Naive thymus-derived CD8-positive, alpha-beta T cell (primary cell): ENCODE results near the gene DNAJB12. TPM values are rescaled to one million over a fixed set of nuclear protein-coding genes. Genes with fewer than 3 reads are reported as not detected.

Experiments used
- ATAC-seq, 2 donors: fragments of 150-1000 bp; cut with Tn5 transposase in 1 of 2; sonication (Bioruptor Pico), chemical (Tn5 transposase) in 1 of 2; 1 replicate in 1 of 2; 2 replicates in 1 of 2; pipeline ENCODE4 v1.10.0; 2021; ENCODE audit warnings: mild to moderate bottlenecking in 2 of 2, moderate library complexity in 2 of 2
- POLR2A ChIA-PET: fragments of 350-600 bp; sonication (Branson Sonifier 250); formaldehyde crosslinking; loops from one replicate; lab custom pipeline; 2021; ENCODE audit warnings: antibody characterized with exemption; lab: Charles Lee
- DNase-seq, 10 donors: peaks; one replicate each; pipeline versions ENCODE4 v3.0.0 to v3.0.0-alpha.2; 2020 to 2022
- H3K27ac Mint-ChIP-seq, 10 donors: one replicate each; pipeline ENCODE4 v1.8.0; 2020 to 2022; ENCODE audit warnings: mild to moderate bottlenecking in 10 of 10, mixed read lengths in 10 of 10, moderate library complexity in 4 of 10, inconsistent platforms in 1 of 10
- H3K27me3 Mint-ChIP-seq, 5 donors: one replicate each; pipeline ENCODE4 v1.8.0; 2021 to 2022; ENCODE audit warnings: mixed read lengths in 5 of 5
- H3K36me3 Mint-ChIP-seq, 3 donors: one replicate each; pipeline ENCODE4 v1.8.0; 2020 to 2022; ENCODE audit warnings: mixed read lengths in 3 of 3, mild to moderate bottlenecking in 2 of 3, inconsistent platforms in 1 of 3
- H3K4me1 Mint-ChIP-seq, 4 donors: one replicate each; pipeline ENCODE4 v1.8.0; 2021 to 2022; ENCODE audit warnings: mixed read lengths in 4 of 4
- H3K4me3 Mint-ChIP-seq, 10 donors: one replicate each; pipeline ENCODE4 v1.8.0; 2020 to 2022; ENCODE audit warnings: mild to moderate bottlenecking in 10 of 10, mixed read lengths in 10 of 10, moderate library complexity in 6 of 10, inconsistent platforms in 1 of 10
- H3K9me3 Mint-ChIP-seq, 9 donors: one replicate each; pipeline ENCODE4 v1.8.0; 2020 to 2022; ENCODE audit warnings: mixed read lengths in 9 of 9, mild to moderate bottlenecking in 3 of 9, inconsistent platforms in 1 of 9, moderate library complexity in 1 of 9
- polyA plus RNA-seq, 3 donors: library from polyadenylated mRNA; unstranded; fragments of 300-500 nt; fragmentation: Illumina TruSeq; gene quantifications; one replicate each; pipeline ENCODE4 v1.2.3, GENCODE V29; 2021
- total RNA-seq, 8 experiments: library from RNA in 2 of 8; stranded (reverse) in 2 of 8; gene quantifications; one replicate each; pipeline ENCODE4 v1.2.3 and lab custom pipeline; 2021 to 2026

DNAJB12 gene
- total and polyA plus RNA-seq, 5 experiments from 2014 or later: 13.1 to 27.9 (median 25.0) TPM

GRCh38 chr10:72321248-72322029 lies 33.3 kb downstream of the DNAJB12 start:
- Mint-ChIP-seq H3K9me3 (no peaks in the 10 kb centered on the region), H3K4me3 (peak overlapping the region in 7 of 10 donors; percentile 46 to 82 (median 63)), H3K27ac (peak overlapping the region; percentile 90 to 99 (median 98)), H3K36me3 (peaks cover 0 to under 1% (median 0%) of the 10 kb centered on the region in 3 donors), H3K4me1 (peaks cover 37 to 83% (median 78%) of the 10 kb centered on the region in 4 donors), H3K27me3 (no peaks in the 10 kb centered on the region)
- no peak for DNase-seq
- POLR2A ChIA-PET: interaction anchor here (0.7 to 14.0 kb wide), 21 partner anchors 10 to 263 kb away, joined by 3 to 292 read pairs (median 6); partner anchors contain the start of genes ANAPC16, ASCC1, DDIT4 and SPOCK2
- no peak for ATAC-seq

- peak overlapping the region; percentile 62 to 85 (median 78) for H3K4me3 Mint-ChIP-seq
- POLR2A ChIA-PET: interaction anchor here (0.6 to 14.0 kb wide), 21 partner anchors 9 to 1490 kb away, joined by 3 to 292 read pairs (median 6); partner anchors contain the start of genes ANAPC16, ASCC1, DDIT4 and SPOCK2
- no peaks in the 10 kb centered on the region for H3K27me3 Mint-ChIP-seq
- DNase-seq (peak in 4 of 10 donors; percentile 42 to 75 (median 54)), ATAC-seq (peak in 1 of 2 donors; percentile 19)
- no peaks in the 10 kb centered on the region for H3K9me3 Mint-ChIP-seq
- H3K27ac Mint-ChIP-seq: peak overlapping the region; percentile 87 to 99 (median 98)
- peaks cover 41 to 86% (median 82%) of the 10 kb centered on the region in 4 donors for H3K4me1 Mint-ChIP-seq
- H3K36me3 Mint-ChIP-seq: no peaks in the 10 kb centered on the region
Observed at GRCh38 chr10:72320676-72321247, 34.0 kb downstream of the DNAJB12 start.

- H3K4me1 Mint-ChIP-seq: peaks cover 46 to 90% (median 88%) of the 10 kb centered on the region in 4 donors
- H3K27ac Mint-ChIP-seq: peak overlapping the region; percentile 90 to 99 (median 98)
- peak overlapping the region; percentile 67 to 85 (median 82) for H3K4me3 Mint-ChIP-seq
- ATAC-seq: peak; percentile 71 to 82
- DNase-seq: peak; percentile 78 to 93 (median 88)
- no peaks in the 10 kb centered on the region for H3K27me3 Mint-ChIP-seq
- POLR2A ChIA-PET: interaction anchor here (0.6 to 14.0 kb wide), 18 partner anchors 9 to 234 kb away, joined by 3 to 292 read pairs (median 4); partner anchors contain the start of genes ANAPC16, ASCC1, DDIT4 and SPOCK2
- H3K9me3 Mint-ChIP-seq: no peaks in the 10 kb centered on the region
- no peaks in the 10 kb centered on the region for H3K36me3 Mint-ChIP-seq
Observed at GRCh38 chr10:72319416-72320254, 35.1 kb downstream of the DNAJB12 start.

DNA sequence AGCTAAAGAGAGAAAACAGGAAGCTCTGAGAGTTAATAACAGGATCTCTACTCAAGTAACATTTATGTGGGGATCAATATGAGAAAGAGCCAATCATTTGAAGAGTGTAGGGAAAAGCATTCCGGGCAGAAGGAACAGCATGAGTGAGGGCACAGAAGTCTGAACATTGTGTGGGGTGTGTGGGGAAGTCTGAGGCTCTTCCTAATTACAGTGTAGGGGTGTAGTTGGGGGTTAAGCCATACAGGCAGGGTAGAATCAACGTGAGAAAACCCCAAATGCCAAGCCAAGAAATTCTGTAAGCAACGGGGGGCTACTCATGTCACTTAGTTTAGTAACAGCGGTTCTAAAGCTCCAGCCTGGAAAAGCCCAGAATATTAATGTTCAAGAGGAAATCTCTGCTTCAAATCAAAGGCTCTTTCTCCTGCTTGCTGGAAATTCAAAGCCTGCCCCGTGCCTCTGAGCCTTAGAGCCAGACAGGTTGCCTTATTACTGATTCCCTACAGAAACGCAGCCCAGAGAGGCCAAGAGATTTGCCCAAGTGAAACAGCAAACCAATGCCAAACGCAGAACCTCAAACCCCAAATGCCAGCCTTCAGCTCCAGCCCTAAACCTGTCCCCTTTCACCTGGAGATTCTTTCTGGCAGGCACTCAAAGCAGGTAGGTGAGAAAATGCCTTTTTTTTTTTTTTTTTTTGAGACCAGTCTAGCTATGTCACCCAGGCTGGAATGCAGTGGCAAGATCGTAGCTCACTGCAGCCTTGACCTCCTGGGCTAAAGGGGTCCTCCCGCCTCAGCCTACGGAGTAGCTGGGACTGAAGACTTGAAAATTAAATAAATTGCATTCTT lies 36.1 kb downstream of the DNAJB12 start:
- H3K9me3 Mint-ChIP-seq: no peaks in the 10 kb centered on the region
- no peak for DNase-seq

DNA sequence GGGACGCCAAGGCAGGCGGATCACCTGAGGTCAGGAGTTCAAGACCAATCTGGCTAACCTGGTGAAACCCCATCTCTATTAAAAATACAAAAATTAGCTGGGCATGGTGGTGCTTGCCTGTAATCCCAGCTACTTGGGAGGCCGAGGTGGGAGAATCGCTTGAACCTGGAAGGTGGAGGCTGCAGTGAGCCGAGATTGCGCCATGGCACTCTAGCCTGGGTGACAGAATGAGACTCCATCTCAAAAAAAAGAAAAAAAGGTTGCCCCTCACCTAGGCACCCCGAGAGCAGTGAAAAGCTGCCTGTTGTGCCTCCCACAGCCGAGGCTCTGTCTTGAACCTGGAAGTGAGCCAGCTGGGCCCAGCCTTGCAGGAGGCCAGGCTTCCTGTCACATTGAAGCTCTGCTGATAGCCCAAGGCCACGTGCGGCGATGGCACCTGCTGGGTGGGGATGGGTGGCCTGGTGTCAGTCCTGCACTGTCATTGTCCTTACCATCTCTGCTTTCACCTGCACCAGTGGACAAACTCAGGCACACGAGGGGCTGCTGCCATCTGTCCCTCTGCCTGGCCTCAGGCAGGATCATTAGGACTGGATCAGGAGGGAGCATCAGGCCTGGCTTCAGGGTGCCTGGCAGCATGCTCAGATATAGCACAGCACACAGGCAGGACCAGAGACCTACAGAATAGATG lies 37.8 kb downstream of the DNAJB12 start:
- Mint-ChIP-seq H3K36me3 (no peaks in the 10 kb centered on the region), H3K4me1 (peaks cover 32 to 78% (median 67%) of the 10 kb centered on the region in 4 donors), H3K27me3 (no peaks in the 10 kb centered on the region), H3K9me3 (no peaks in the 10 kb centered on the region), H3K27ac (peak overlapping the region; percentile 89 to 97 (median 94)), H3K4me3 (peak overlapping the region in 9 of 10 donors; percentile 46 to 86 (median 73))
- ATAC-seq: no peak
- peak in 9 of 10 donors; percentile 39 to 87 (median 60) for DNase-seq
- POLR2A ChIA-PET: interaction anchor here (1.2 to 14.0 kb wide), 6 partner anchors 14 to 101 kb away, joined by 5 to 292 read pairs (median 12); partner anchors contain the start of genes ANAPC16, ASCC1 and DDIT4

More for the DNA sequence above, 36.1 kb downstream of the DNAJB12 start:
- Mint-ChIP-seq H3K4me3 (peak overlapping the region; percentile 65 to 85 (median 74)), H3K27ac (peak overlapping the region; percentile 89 to 97 (median 94)), H3K36me3 (no peaks in the 10 kb centered on the region), H3K27me3 (no peaks in the 10 kb centered on the region), H3K4me1 (peaks cover 41 to 87% (median 81%) of the 10 kb centered on the region in 4 donors)
- POLR2A ChIA-PET: interaction anchor here (0.6 to 14.0 kb wide), 14 partner anchors 8 to 233 kb away, joined by 3 to 292 read pairs (median 6); partner anchors contain the start of genes ANAPC16, ASCC1, DDIT4 and SPOCK2
- no peak for ATAC-seq

- POLR2A ChIA-PET: interaction anchor here (1.2 to 14.0 kb wide), 6 partner anchors 14 to 100 kb away, joined by 5 to 292 read pairs (median 12); partner anchors contain the start of genes ANAPC16, ASCC1 and DDIT4
- Mint-ChIP-seq H3K4me3 (peak overlapping the region in 9 of 10 donors; percentile 9 to 77 (median 61)), H3K27ac (peak overlapping the region; percentile 68 to 97 (median 92)), H3K4me1 (peaks cover 34 to 76% (median 65%) of the 10 kb centered on the region in 4 donors), H3K36me3 (no peaks in the 10 kb centered on the region), H3K27me3 (no peaks in the 10 kb centered on the region), H3K9me3 (no peaks in the 10 kb centered on the region)
- ATAC-seq: no peak
- DNase-seq: no peak
Observed at GRCh38 chr10:72316386-72316700, 38.4 kb downstream of the DNAJB12 start.

GRCh38 chr10:72315611-72316385 lies 38.9 kb downstream of the DNAJB12 start:
- no peak for ATAC-seq
- H3K4me1 Mint-ChIP-seq: peaks cover 34 to 74% (median 64%) of the 10 kb centered on the region in 4 donors
- no peak for DNase-seq
- POLR2A ChIA-PET: interaction anchor here (1.0 to 14.0 kb wide), 7 partner anchors 14 to 100 kb away, joined by 3 to 292 read pairs (median 9); partner anchors contain the start of genes ANAPC16, ASCC1 and DDIT4
- no peaks in the 10 kb centered on the region for H3K27me3 Mint-ChIP-seq
- H3K27ac Mint-ChIP-seq: peak overlapping the region; percentile 68 to 97 (median 92)
- no peaks in the 10 kb centered on the region for H3K36me3 Mint-ChIP-seq
- H3K4me3 Mint-ChIP-seq: peak overlapping the region in 9 of 10 donors; percentile 9 to 77 (median 61)
- no peaks in the 10 kb centered on the region for H3K9me3 Mint-ChIP-seq

DNA sequence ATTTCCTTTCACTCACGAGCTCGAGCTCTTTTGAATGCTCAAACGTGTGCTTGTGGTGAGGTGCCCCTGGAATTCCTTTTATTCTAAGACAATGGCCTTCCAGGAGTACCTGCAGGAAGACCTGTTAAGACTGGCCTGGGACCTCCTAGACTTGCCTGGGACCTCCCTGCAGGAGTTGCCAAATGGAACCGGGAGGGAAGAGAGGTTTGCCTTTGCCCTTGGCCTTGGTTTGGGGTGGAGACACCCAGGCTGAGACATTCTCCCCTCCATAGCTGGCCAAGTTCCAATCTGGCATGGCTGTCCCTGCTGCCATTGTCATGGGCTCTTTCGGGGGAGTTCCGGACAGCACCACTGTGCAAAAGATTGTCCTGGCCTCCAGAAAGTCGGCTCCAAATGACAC lies 39.7 kb downstream of the DNAJB12 start:
- Mint-ChIP-seq H3K36me3 (no peaks in the 10 kb centered on the region), H3K9me3 (no peaks in the 10 kb centered on the region), H3K27me3 (no peaks in the 10 kb centered on the region), H3K4me3 (peak overlapping the region in 4 of 10 donors; percentile 25 to 60 (median 32)), H3K27ac (peak overlapping the region in 5 of 10 donors; percentile 36 to 96 (median 89)), H3K4me1 (peaks cover 36 to 75% (median 64%) of the 10 kb centered on the region in 4 donors)
- POLR2A ChIA-PET: interaction anchor here (1.0 to 14.0 kb wide), 6 partner anchors 13 to 227 kb away, joined by 3 to 292 read pairs (median 8); partner anchors contain the start of genes ANAPC16, ASCC1, DDIT4 and SPOCK2
- no peak for DNase-seq
- ATAC-seq: no peak

- H3K4me1 Mint-ChIP-seq: peaks cover 41 to 80% (median 68%) of the 10 kb centered on the region in 4 donors
- POLR2A ChIA-PET: interaction anchor here (1.0 to 14.0 kb wide), 5 partner anchors 12 to 226 kb away, joined by 3 to 292 read pairs (median 6); partner anchors contain the start of genes DDIT4 and SPOCK2
- ATAC-seq (no peak), DNase-seq (no peak)
- no peaks in the 10 kb centered on the region for H3K27me3 Mint-ChIP-seq
- H3K36me3 Mint-ChIP-seq: no peaks in the 10 kb centered on the region
- H3K4me3 Mint-ChIP-seq: peak overlapping the region in 3 of 10 donors; percentile 26 to 60 (median 38)
- H3K27ac Mint-ChIP-seq: peak overlapping the region in 7 of 10 donors; percentile 25 to 96 (median 61)
- H3K9me3 Mint-ChIP-seq: no peaks in the 10 kb centered on the region
Observed at GRCh38 chr10:72314263-72314662, 40.5 kb downstream of the DNAJB12 start.
